Right lobe of liver (tissue), 6 donors: Measurements from ENCODE around the gene DAPK1. TPM values are rescaled to one million over a fixed set of nuclear protein-coding genes. Genes with fewer than 3 reads are reported as not detected.

Experiments
- ATAC-seq, 4 donors: fragments of 200-7000 bp; cut with Tn5 transposase; one replicate each; pipeline ENCODE4 v1.9.1; 2020; ENCODE audit warnings: mild to moderate bottlenecking in 4 of 4, moderate library complexity in 4 of 4
- DNase-seq, 3 donors: peaks; one replicate each; pipeline ENCODE4 v3.0.0-alpha.2; 2020
- H3K27ac ChIP-seq, 3 donors: fragments of 200-600 bp; one replicate each; pipeline ENCODE4 v1.8.0; 2022
- H3K27me3 ChIP-seq, 2 donors: fragments of 200-600 bp; one replicate each; pipeline ENCODE4 v1.8.0; 2022
- H3K36me3 ChIP-seq, 4 donors: fragments of 200-600 bp; sonication (generic) in 1 of 4; one replicate each; pipeline versions ENCODE4 v1.5.1 to v1.8.0; 2017 to 2022; ENCODE audit warnings: control low read depth in 1 of 4
- H3K4me1 ChIP-seq, 4 donors: fragments of 200-600 bp; sonication (generic) in 1 of 4; one replicate each; pipeline versions ENCODE4 v1.5.1 to v1.8.0; 2017 to 2022; ENCODE audit warnings: control low read depth in 1 of 4
- H3K4me3 ChIP-seq, 3 donors: fragments of 200-600 bp; one replicate each; pipeline ENCODE4 v1.8.0; 2022
- H3K9me3 ChIP-seq, 4 donors: fragments of 200-600 bp; sonication (generic) in 1 of 4; one replicate each; pipeline versions ENCODE4 v1.5.1 to v1.8.0; 2017 to 2022; ENCODE audit warnings: control low read depth in 1 of 4
- CTCF ChIP-seq, 4 donors: fragments of 200-600 bp in 3 of 4; fragments of 450-650 bp in 1 of 4; IDR thresholded peaks; one replicate each; pipeline versions ENCODE4 v1.5.1 to v1.8.0; 2016 to 2022; ENCODE audit warnings: antibody characterized with exemption in 4 of 4, mild to moderate bottlenecking in 2 of 4
- POLR2A ChIP-seq: fragments of 450-650 bp; IDR thresholded peaks from one replicate; pipeline ENCODE4 v1.6.1; 2017; ENCODE audit warnings: antibody characterized with exemption, mild to moderate bottlenecking
- WGBS: methylation state at CpG from one replicate; pipeline ENCODE4 v1.1.6; 2018; ENCODE audit warnings: low coverage, low lambda C conversion rate; ENCODE audit not compliant: insufficient coverage; ENCODE audit errors: missing lambda C conversion rate; 5-methylcytosine and 5-hydroxymethylcytosine counted together
- intact Hi-C, 2 donors: fragments of 100-400 bp; cut with DNase I; formaldehyde crosslinking; loops; one replicate each; pipeline versions ENCODE4 v1.11.2 to v1.14.1; 2022
- total RNA-seq, 6 experiments: library from RNA; depleted of rRNA in 2 of 6; stranded (reverse); fragments of >200 nt in 2 of 6; fragmentation: NEBNext Ultra II Directional in 3 of 6; extraction: Animal tissue kit (Norgen Biotek cat#: 25700) in 3 of 6; gene quantifications; one replicate each; pipeline versions ENCODE4 v1.1.0 to v1.2.4, GENCODE V29; 2016 to 2023
- donor health status: DM: no; HTN: yes; CAD: no.
- donor health status: DM: no; HTN: no; CAD: no.
- donor health status: DM: no; HTN: no; CAD: no.
- donor health status: DM: no; HTN: yes; CAD: no.
- donor health status: DM: no; HTN: yes; CAD: no.

Gene DAPK1
- total RNA-seq, 6 experiments from 2014 or later = 17.4 to 55.0 (median 33.9) TPM

GRCh38 chr9:87711857-87712800 is 214.5 kb downstream of the DAPK1 start:
- no peak overlapping the region for H3K4me3 ChIP-seq
- peak in 1 of 3 donors; percentile 55 for DNase-seq
- intact Hi-C loops = no loop called here
- no peaks in the 10 kb centered on the region for H3K27me3 ChIP-seq
- peak overlapping the region in 1 of 3 donors; percentile 53 for H3K27ac ChIP-seq
- no peaks in the 10 kb centered on the region for H3K9me3 ChIP-seq
- TF ChIP-seq POLR2A (no peak), CTCF (IDR thresholded peaks at IDR 0.05) (no peak)
- peaks cover 0 to 16% (median 8%) of the 10 kb centered on the region in 4 donors for H3K36me3 ChIP-seq
- whole genome bisulfite sequencing = 40% methylated on average over 5 of the region's 9 CpGs
- peaks cover 0 to 15% (median 2%) of the 10 kb centered on the region in 4 donors for H3K4me1 ChIP-seq
- ATAC-seq = peak; percentile 11 to 69 (median 24)

- intact Hi-C loops = no loop called here
- Histone ChIP-seq H3K27ac (peak overlapping the region in 1 of 3 donors; percentile 53), H3K4me3 (no peak overlapping the region), H3K4me1 (peaks cover 0 to 15% (median 2%) of the 10 kb centered on the region in 4 donors), H3K27me3 (no peaks in the 10 kb centered on the region), H3K9me3 (no peaks in the 10 kb centered on the region), H3K36me3 (peaks cover 0 to 9% (median 4%) of the 10 kb centered on the region in 4 donors)
- TF ChIP-seq CTCF (IDR thresholded peaks at IDR 0.05) (no peak), POLR2A (no peak)
- no peak for ATAC-seq
- 90% methylated on average over 6 of the region's 6 CpGs for WGBS
- no peak for DNase-seq
Measured at GRCh38 chr9:87712801-87713277, 215.2 kb downstream of the DAPK1 start.

- peaks cover 0 to 15% (median 2%) of the 10 kb centered on the region in 4 donors for H3K4me1 ChIP-seq
- intact Hi-C loops = no loop called here
- TF ChIP-seq CTCF (IDR thresholded peaks at IDR 0.05) (no peak), POLR2A (no peak)
- no peaks in the 10 kb centered on the region for H3K9me3 ChIP-seq
- no peaks in the 10 kb centered on the region for H3K27me3 ChIP-seq
- H3K36me3 ChIP-seq = peaks cover 0 to 8% (median 3%) of the 10 kb centered on the region in 4 donors
- no peak overlapping the region for H3K4me3 ChIP-seq
- peak; percentile 64 to 82 (median 73) for DNase-seq
- ATAC-seq = peak; percentile 67 to 73 (median 68)
- WGBS = 46% methylated on average over 9 of the region's 11 CpGs
- peak overlapping the region; percentile 8 to 56 (median 20) for H3K27ac ChIP-seq
Measured at GRCh38 chr9:87713278-87713987, 215.8 kb downstream of the DAPK1 start.

- WGBS = 47% methylated on average over 5 of the region's 5 CpGs
- H3K4me1 ChIP-seq = peaks cover 0 to 15% (median 2%) of the 10 kb centered on the region in 4 donors
- intact Hi-C loops = no loop called here
- peak overlapping the region; percentile 8 to 56 (median 20) for H3K27ac ChIP-seq
- DNase-seq (no peak), ATAC-seq (no peak)
- no peaks in the 10 kb centered on the region for H3K27me3 ChIP-seq
- H3K9me3 ChIP-seq = no peaks in the 10 kb centered on the region
- peaks cover 0 to 3% (median 1%) of the 10 kb centered on the region in 4 donors for H3K36me3 ChIP-seq
- no peak for TF ChIP-seq CTCF (IDR thresholded peaks at IDR 0.05)
- no peak for TF ChIP-seq POLR2A
- no peak overlapping the region for H3K4me3 ChIP-seq
Measured at GRCh38 chr9:87713988-87714330, 216.3 kb downstream of the DAPK1 start.
